Panc1 (cell line): ENCODE data around the gene FHIT.

ENCODE experiments used
- POLR2AphosphoS5 ChIP-seq: IDR thresholded peaks from 2 replicates; pipeline ENCODE4 v1.6.1; 2012; ENCODE audit warnings: mild to moderate bottlenecking, low read depth, low read length, moderate library complexity
- SIN3A ChIP-seq: IDR thresholded peaks from 2 replicates; pipeline ENCODE4 v1.6.1; 2012; ENCODE audit warnings: low read depth, mild to moderate bottlenecking, low read length, moderate library complexity, borderline replicate concordance; ENCODE audit not compliant: insufficient read depth
- TCF7L2 ChIP-seq: IDR thresholded peaks from 2 replicates; pipeline ENCODE4 v1.6.1; 2011; ENCODE audit warnings: mild to moderate bottlenecking, low read depth, low read length, inconsistent platforms
- TF ChIP-seq, protein P1 (sequence below): fragments of 450-650 bp; IDR thresholded peaks from 2 replicates; pipeline ENCODE4 v1.5.1; 2017; ENCODE audit warnings: mild to moderate bottlenecking
- TF ChIP-seq, protein P2 (sequence below), 2 experiments: IDR thresholded peaks; 2 replicates each; pipeline ENCODE4 v1.6.1; 2011 to 2012; ENCODE audit warnings: low read depth in 2 of 2, control low read depth in 1 of 2, low read length in 1 of 2, mild to moderate bottlenecking in 1 of 2, moderate library complexity in 1 of 2; ENCODE audit not compliant: insufficient read depth in 1 of 2

GRCh38 chr3:59854061-59854709 lies 1397.1 kb downstream of the FHIT start:
- TF ChIP-seq, protein P1, sequence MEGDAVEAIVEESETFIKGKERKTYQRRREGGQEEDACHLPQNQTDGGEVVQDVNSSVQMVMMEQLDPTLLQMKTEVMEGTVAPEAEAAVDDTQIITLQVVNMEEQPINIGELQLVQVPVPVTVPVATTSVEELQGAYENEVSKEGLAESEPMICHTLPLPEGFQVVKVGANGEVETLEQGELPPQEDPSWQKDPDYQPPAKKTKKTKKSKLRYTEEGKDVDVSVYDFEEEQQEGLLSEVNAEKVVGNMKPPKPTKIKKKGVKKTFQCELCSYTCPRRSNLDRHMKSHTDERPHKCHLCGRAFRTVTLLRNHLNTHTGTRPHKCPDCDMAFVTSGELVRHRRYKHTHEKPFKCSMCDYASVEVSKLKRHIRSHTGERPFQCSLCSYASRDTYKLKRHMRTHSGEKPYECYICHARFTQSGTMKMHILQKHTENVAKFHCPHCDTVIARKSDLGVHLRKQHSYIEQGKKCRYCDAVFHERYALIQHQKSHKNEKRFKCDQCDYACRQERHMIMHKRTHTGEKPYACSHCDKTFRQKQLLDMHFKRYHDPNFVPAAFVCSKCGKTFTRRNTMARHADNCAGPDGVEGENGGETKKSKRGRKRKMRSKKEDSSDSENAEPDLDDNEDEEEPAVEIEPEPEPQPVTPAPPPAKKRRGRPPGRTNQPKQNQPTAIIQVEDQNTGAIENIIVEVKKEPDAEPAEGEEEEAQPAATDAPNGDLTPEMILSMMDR = no peak
- TF ChIP-seq POLR2AphosphoS5 = no peak
- TF ChIP-seq, protein P2, sequence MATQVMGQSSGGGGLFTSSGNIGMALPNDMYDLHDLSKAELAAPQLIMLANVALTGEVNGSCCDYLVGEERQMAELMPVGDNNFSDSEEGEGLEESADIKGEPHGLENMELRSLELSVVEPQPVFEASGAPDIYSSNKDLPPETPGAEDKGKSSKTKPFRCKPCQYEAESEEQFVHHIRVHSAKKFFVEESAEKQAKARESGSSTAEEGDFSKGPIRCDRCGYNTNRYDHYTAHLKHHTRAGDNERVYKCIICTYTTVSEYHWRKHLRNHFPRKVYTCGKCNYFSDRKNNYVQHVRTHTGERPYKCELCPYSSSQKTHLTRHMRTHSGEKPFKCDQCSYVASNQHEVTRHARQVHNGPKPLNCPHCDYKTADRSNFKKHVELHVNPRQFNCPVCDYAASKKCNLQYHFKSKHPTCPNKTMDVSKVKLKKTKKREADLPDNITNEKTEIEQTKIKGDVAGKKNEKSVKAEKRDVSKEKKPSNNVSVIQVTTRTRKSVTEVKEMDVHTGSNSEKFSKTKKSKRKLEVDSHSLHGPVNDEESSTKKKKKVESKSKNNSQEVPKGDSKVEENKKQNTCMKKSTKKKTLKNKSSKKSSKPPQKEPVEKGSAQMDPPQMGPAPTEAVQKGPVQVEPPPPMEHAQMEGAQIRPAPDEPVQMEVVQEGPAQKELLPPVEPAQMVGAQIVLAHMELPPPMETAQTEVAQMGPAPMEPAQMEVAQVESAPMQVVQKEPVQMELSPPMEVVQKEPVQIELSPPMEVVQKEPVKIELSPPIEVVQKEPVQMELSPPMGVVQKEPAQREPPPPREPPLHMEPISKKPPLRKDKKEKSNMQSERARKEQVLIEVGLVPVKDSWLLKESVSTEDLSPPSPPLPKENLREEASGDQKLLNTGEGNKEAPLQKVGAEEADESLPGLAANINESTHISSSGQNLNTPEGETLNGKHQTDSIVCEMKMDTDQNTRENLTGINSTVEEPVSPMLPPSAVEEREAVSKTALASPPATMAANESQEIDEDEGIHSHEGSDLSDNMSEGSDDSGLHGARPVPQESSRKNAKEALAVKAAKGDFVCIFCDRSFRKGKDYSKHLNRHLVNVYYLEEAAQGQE (IDR thresholded peaks at IDR 0.05; ENCODE audit: insufficient read depth in 1 of 2, low read depth in 2 of 2, low read length in 1 of 2) = no peak
- no peak for TF ChIP-seq TCF7L2
- no peak for TF ChIP-seq SIN3A
